ENCODE measurements around the gene PDE4B.

- TF ChIP-seq CTCF (IDR thresholded peaks at IDR 0.05): no peak
- no peak for TF ChIP-seq EP300 (IDR thresholded peaks at IDR 0.05)
Observed at GRCh38 chr1:66330722-66331141, 538.0 kb downstream of the PDE4B start.
